Ovary (tissue), 3 donors: ENCODE measurements around the gene CHRNE.

Experiments used
- EP300 ChIP-seq: sonication (generic); formaldehyde crosslinking; IDR thresholded peaks from one replicate; pipeline ENCODE4 v1.6.1; 2017; ENCODE audit warnings: antibody characterized with exemption
- POLR2A ChIP-seq: fragments of 450-650 bp; IDR thresholded peaks from one replicate; pipeline ENCODE4 v1.6.1; 2017; ENCODE audit warnings: antibody characterized with exemption, mild to moderate bottlenecking, moderate library complexity
- TF ChIP-seq, protein P1 (sequence below), 3 donors: fragments of 450-650 bp in 2 of 3; fragments of 200-600 bp in 1 of 3; IDR thresholded peaks; one replicate each; pipeline versions ENCODE4 v1.5.1 to v1.8.0; 2016 to 2022; ENCODE audit warnings: antibody characterized with exemption in 3 of 3, mild to moderate bottlenecking in 1 of 3
- donor health status: DM: no; HTN: no; CAD: no.

DNA sequence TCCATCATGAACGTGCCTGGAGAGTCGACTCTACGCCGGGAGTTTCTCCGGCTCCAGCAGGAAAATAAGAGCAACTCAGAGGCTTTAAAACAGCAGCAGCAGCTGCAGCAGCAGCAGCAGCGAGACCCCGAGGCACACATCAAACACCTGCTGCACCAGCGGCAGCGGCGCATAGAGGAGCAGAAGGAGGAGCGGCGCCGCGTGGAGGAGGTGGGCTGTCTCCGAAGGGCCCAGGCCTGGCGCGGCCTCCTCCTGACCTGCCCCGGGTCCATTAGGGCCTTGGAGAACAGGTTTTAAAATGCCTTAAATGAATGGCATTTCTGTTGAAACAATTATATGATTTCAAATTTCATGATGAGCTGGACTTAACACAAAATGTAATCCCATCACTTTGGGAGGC is 15.3 kb downstream of the CHRNE start:
- TF ChIP-seq POLR2A (no peak), EP300 (no peak)
- TF ChIP-seq, protein P1, sequence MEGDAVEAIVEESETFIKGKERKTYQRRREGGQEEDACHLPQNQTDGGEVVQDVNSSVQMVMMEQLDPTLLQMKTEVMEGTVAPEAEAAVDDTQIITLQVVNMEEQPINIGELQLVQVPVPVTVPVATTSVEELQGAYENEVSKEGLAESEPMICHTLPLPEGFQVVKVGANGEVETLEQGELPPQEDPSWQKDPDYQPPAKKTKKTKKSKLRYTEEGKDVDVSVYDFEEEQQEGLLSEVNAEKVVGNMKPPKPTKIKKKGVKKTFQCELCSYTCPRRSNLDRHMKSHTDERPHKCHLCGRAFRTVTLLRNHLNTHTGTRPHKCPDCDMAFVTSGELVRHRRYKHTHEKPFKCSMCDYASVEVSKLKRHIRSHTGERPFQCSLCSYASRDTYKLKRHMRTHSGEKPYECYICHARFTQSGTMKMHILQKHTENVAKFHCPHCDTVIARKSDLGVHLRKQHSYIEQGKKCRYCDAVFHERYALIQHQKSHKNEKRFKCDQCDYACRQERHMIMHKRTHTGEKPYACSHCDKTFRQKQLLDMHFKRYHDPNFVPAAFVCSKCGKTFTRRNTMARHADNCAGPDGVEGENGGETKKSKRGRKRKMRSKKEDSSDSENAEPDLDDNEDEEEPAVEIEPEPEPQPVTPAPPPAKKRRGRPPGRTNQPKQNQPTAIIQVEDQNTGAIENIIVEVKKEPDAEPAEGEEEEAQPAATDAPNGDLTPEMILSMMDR (IDR thresholded peaks at IDR 0.05) = no peak
